AG04449 (cell line): ENCODE measurements around the gene SLC19A2.

Source experiments
- CTCF ChIA-PET: fragments of 350-600 bp; formaldehyde crosslinking; extraction: SDS; loops from one replicate; lab custom pipeline; 2021; ENCODE audit warnings: antibody characterized with exemption; lab: Yijun Ruan, JAX
- POLR2A ChIA-PET: fragments of 400-600, 350-600 bp; formaldehyde crosslinking; extraction: SDS; loops from one replicate; lab custom pipeline; 2020; ENCODE audit warnings: antibody characterized with exemption, inconsistent platforms; lab: Yijun Ruan, JAX
- DNase-seq: peaks from one replicate; pipeline ENCODE4 v3.0.0-alpha.2; 2010; ENCODE audit warnings: low read depth, low spot score
- H3K4me3 ChIP-seq: 2 replicates; pipeline ENCODE4 v1.5.1; 2011; ENCODE audit warnings: low read depth, mild to moderate bottlenecking, control low read depth, low read length
- TF ChIP-seq, protein P1 (sequence below): IDR thresholded peaks from one replicate; pipeline ENCODE4 v1.5.1; 2011; ENCODE audit warnings: mild to moderate bottlenecking, moderate library complexity, low read length, control low read depth, inconsistent platforms; ENCODE audit not compliant: insufficient read depth; ENCODE audit errors: missing control alignments

SLC19A2 gene

GRCh38 chr1:169527451-169528214 lies 41.9 kb upstream of the SLC19A2 start:
- no peak for DNase-seq
- ChIA-PET POLR2A (no interaction called here), CTCF (no interaction called here)
- TF ChIP-seq, protein P1, sequence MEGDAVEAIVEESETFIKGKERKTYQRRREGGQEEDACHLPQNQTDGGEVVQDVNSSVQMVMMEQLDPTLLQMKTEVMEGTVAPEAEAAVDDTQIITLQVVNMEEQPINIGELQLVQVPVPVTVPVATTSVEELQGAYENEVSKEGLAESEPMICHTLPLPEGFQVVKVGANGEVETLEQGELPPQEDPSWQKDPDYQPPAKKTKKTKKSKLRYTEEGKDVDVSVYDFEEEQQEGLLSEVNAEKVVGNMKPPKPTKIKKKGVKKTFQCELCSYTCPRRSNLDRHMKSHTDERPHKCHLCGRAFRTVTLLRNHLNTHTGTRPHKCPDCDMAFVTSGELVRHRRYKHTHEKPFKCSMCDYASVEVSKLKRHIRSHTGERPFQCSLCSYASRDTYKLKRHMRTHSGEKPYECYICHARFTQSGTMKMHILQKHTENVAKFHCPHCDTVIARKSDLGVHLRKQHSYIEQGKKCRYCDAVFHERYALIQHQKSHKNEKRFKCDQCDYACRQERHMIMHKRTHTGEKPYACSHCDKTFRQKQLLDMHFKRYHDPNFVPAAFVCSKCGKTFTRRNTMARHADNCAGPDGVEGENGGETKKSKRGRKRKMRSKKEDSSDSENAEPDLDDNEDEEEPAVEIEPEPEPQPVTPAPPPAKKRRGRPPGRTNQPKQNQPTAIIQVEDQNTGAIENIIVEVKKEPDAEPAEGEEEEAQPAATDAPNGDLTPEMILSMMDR, result no peak
- H3K4me3 ChIP-seq, result no peak overlapping the region

DNA sequence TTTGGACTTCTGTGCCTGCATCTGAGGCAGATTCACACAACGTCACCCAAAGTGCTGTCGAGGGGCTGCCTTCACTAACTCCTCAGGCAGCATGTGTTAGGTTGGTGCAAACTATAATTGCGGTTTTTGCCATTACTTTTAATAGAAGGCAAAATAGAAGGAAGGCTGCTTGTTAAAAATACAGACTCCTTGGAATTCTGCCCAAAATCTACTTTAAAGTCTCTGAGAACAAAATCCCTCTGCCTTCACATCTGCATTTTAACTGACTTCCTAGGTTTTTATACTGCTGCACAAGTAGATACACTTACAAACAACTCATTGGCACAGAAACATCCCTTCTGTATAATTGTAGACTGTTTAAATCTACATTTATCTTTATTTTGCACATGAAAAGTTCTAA lies 41.3 kb upstream of the SLC19A2 start:
- no peak for DNase-seq
- CTCF ChIA-PET, result no interaction called here
- POLR2A ChIA-PET, result no interaction called here
- TF ChIP-seq, protein P1, result no peak
- no peak overlapping the region for H3K4me3 ChIP-seq

GRCh38 chr1:169526120-169526832 lies 40.5 kb upstream of the SLC19A2 start:
- H3K4me3 ChIP-seq, result no peak overlapping the region
- ChIA-PET POLR2A (no interaction called here), CTCF (no interaction called here)
- DNase-seq, result no peak
- TF ChIP-seq, protein P1, result no peak

GRCh38 chr1:169525391-169525790 lies 39.6 kb upstream of the SLC19A2 start:
- POLR2A ChIA-PET, result no interaction called here
- no peak for DNase-seq
- H3K4me3 ChIP-seq, result no peak overlapping the region
- TF ChIP-seq, protein P1, result no peak
- CTCF ChIA-PET, result no interaction called here

DNA sequence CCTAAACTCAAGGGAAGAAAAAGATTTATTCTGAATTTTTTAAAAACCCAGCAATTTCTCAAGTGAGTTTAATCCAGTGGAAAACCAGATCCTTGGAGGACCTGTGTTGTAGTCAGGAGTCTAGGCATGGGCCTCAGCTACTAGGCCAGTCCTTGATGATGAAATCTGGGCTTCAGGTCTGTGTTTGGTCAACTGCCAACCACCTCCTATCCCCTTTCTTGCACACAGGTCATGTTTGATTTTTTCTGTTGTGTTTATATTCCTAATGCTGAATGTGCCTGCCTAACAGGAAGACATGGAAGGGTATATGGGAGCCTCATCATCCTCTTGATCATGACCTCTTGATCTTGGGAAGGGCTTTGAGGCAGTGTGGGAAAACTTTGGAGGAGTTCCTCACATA lies 38.2 kb upstream of the SLC19A2 start:
- ChIA-PET POLR2A (no interaction called here), CTCF (no interaction called here)
- TF ChIP-seq, protein P1, result no peak
- no peak overlapping the region for H3K4me3 ChIP-seq
- no peak for DNase-seq

DNA sequence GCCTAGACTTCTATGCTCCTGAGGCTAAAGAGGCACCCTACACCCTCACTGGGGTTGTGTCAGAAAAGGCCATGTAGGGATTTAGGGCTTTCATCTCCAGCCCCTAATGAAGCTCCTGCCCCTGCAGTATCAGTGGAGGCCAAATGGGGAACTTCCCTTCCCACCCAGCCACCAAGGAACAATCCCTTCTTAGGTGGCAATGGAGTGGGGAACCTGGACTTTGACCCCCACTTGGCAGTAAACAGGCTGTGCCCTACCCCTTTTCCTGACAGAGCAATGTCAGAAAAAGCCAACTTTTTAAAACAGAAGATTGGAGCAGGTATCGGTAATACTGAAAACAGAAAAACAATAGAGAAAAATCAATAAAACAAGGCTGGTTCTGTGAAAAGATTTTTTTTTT lies 35.5 kb upstream of the SLC19A2 start:
- no peak overlapping the region for H3K4me3 ChIP-seq
- ChIA-PET POLR2A (no interaction called here), CTCF (no interaction called here)
- TF ChIP-seq, protein P1, result no peak
- DNase-seq, result no peak
